ENCODE data around the gene XPNPEP1. TPM values are rescaled to one million over a fixed set of nuclear protein-coding genes. Genes with fewer than 3 reads are reported as not detected.
A peak's percentile ranks its signal among the peaks of the same experiment; 100 is the strongest.

Gene XPNPEP1
- 97.9 TPM for polyA plus RNA-seq (ENCODE audit: insufficient read length)
- long read RNA-seq, donor 1, transcript XPNPEP1-218 (21 exons, 2,539 nt), result major isoform, 13 of 18 reads
- long read RNA-seq, donor 1, partial matches to known transcripts, result 0 of 18 reads
- long read RNA-seq, donor 1, other reads (novel, unspliced or antisense), result 0 of 18 reads
- long read RNA-seq, donor 2, transcript XPNPEP1-218 (21 exons, 2,539 nt), result major isoform, 12 of 15 reads
- long read RNA-seq, donor 2, partial matches to known transcripts, result 0 of 15 reads
- long read RNA-seq, donor 2, other reads (novel, unspliced or antisense), result 0 of 15 reads
- long read RNA-seq, donor 3, transcript XPNPEP1-218 (21 exons, 2,539 nt), result major isoform, 15 of 18 reads
- long read RNA-seq, donor 3, partial matches to known transcripts, result 0 of 18 reads
- long read RNA-seq, donor 3, other reads (novel, unspliced or antisense), result 0 of 18 reads
- long read RNA-seq, donor 4, result 0 reads
- long read RNA-seq, donor 5, transcript XPNPEP1-218 (21 exons, 2,539 nt), result major isoform, 23 of 43 reads
- long read RNA-seq, donor 5, transcript XPNPEP1-202 (7 exons, 881 nt), result minor isoform, 5 of 43 reads
- long read RNA-seq, donor 5, partial matches to known transcripts, result 14 of 43 reads
- long read RNA-seq, donor 5, other reads (novel, unspliced or antisense), result 0 of 43 reads
- long read RNA-seq, donor 6, transcript XPNPEP1-218 (21 exons, 2,539 nt), result major isoform, 5 of 9 reads
- long read RNA-seq, donor 6, partial matches to known transcripts, result 0 of 9 reads
- long read RNA-seq, donor 6, other reads (novel, unspliced or antisense), result 0 of 9 reads
- long read RNA-seq, donor 7, transcript XPNPEP1-218 (21 exons, 2,539 nt), result major isoform, 14 of 26 reads
- long read RNA-seq, donor 7, partial matches to known transcripts, result 9 of 26 reads
- long read RNA-seq, donor 7, other reads (novel, unspliced or antisense), result 0 of 26 reads
- long read RNA-seq, donor 8, partial matches to known transcripts, result 0 of 4 reads
- long read RNA-seq, donor 8, other reads (novel, unspliced or antisense), result 0 of 4 reads

DNA sequence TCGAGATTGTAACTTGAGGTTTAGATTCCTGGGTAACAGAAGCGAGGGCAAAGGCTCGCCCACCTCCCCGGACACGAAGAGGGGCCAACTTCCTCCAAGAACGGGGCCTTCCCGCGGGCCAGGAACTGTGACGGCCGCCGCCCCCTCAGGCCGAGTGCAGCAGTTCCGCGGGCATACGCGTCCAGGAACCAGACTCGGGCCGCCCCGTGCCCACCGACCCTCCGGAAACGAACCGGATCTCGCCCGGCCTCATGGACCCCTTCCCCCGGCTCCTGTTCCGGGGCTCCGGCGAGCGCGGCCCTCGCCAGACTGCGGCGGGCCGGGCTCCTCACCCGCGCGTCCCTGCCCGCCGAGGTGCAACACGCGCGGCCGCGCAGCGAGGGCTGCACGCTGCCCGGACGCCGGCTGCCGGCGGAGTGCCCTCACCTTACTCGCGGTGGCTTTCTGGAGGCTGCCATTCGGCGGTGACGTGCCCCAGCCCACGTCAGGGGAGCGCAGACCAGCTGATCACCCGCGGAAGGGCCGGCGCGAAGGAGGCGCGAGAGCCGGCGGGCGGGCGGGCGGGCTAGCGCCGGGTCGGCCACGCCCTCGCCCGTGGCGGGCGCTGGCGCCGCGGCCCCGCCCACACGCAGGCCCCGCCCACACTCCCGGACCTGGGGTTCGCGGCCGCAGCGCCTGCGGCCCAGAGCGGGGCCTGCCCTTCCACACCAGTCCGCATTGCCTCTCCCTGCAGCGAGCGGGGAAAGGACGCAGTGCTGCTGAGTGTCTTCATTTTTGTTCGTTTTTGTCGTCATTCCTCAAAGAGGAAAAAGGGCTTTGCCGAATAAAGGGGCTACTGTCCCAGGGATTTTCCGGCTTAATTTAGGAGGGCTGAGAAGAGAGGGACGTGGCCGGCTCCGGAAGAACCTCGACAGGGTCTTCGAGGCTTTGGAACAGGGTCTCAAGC lies at the start of gene XPNPEP1:
XPNPEP1 (minus strand) TSS at position 536 of the 946 bp plus-strand sequence; CDS start at position 458, 78 bp downstream.
- DNase-seq, result peak; percentile 78

GRCh38 chr10:109972372-109973001 lies 49.2 kb upstream of the XPNPEP1 start:
- no peak for DNase-seq

DNA sequence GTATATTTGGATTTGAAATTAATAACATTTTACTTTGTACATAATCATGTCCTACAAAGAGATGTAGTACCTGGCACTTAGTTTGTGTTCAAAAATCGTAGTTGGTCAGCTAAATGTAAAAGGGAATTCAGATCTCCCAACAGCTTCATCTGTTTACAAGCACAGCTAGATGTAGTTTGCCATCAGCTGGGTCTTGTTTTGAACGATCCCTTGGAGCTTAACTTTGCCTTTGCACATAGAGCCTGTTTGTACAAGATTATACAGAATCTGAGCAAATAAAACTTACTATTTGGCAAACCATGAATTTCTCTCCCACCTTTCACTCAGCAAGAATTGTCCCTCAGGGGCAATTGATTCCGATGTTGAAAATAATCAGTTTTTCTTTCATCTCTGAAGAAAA lies 48.3 kb upstream of the XPNPEP1 start:
- DNase-seq, result no peak

DNA sequence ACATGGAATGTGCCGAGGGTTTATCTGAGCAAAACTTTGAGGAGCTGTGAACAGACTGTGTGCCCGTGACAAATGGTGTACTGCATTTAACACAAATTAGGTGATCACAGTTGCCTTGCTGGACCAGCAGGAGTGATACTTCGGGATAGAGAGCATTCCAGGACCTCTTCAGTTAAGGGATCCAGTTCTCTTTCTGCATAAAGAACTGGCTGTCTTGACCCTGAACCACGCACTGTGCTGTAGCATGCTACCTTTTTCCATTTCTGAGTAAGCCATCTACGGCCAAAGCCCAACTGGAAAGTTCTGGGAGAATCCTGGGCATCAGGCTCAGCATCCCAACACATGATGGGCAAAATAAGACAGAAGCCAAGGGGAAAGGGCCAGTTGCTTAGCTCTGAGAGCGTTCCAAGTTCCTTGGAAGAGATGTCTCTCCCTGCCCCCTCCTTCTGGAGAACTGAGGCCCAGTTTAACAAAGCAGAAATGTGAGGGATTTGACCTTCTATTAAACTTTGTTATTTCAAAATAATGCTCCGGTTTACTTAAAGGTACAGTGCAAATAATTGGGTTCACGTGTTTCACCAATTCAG lies 46.5 kb upstream of the XPNPEP1 start:
- no peak for DNase-seq

- DNase-seq, result no peak
These were observed 45.8 kb upstream of the XPNPEP1 start for GRCh38 chr10:109968953-109969759.

DNA sequence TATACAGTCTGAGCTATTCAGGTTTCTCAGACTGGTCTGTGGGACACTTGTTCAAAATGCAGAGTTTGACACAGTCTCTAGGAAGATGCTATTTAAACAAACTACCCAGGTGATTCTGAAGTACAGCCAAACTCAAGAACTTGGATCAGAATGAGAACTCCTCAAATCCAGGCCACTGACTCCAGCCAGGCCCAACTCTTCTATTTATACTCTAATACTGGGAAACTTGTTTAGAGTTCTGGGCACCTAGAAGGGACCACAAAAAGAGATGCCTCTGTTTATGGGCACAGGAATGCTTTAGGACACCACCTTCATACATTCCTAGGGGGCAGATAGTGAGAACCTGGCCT lies 44.4 kb upstream of the XPNPEP1 start:
- DNase-seq, result no peak

GRCh38 chr10:109966961-109967738 lies 43.8 kb upstream of the XPNPEP1 start:
- DNase-seq, result peak; percentile 66

DNA sequence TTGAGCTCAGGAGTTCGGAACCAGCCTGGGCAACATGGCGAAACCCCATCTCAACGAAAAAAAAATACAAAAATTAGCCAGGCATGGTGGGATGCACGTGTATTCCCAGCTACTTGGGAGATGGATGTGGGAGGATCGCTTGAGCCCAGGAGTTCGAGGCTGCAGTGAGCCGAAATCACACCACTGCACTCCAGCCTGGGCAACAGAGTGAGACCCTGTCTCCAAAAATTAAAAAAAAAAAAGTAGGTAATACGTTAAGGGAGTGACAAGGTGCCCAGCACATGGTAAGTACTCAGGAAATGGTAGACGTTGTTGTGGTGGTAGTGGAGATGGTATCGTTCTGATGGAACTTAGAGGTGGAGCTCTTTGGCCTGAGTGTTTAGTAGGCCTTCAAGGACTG lies 41.0 kb upstream of the XPNPEP1 start:
- no peak for DNase-seq

DNA sequence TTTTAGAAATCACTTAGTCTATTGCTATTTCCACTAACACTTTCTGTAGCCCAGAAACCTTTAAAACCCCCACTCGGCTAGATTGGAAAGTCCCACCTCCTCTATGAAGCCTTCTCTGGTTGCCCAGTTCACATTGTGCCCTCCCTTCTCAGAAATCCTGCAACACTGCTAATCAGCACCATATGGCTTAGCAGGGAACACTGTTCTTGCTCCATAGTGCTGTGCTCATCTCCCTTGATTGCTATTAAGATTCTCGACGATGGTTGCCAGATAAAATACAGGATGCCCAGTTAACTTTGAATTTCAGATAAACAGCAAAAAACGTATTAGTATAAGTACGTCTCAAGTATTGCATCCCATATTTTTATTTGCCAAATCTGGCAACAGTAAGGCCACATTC lies 40.1 kb upstream of the XPNPEP1 start:
- no peak for DNase-seq

DNA sequence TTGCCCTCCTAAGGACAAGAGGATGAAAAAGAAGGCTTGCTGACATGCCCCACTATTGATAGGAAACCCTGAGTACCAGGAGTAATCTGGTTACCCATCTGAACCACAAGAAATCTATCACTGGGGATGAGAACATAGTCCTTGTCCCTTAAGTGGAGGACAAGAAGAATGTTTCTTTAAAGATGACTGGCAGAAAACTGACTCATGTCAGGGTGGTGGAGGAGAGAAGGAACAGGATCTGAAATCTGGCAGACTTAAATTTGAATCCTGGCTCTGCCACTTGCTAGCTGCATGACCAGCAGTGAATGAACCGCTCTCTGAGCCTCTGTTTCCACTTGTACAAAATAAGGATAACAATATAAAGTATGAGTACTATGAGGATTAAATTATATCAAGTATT lies 38.9 kb upstream of the XPNPEP1 start:
- DNase-seq, result no peak

DNA sequence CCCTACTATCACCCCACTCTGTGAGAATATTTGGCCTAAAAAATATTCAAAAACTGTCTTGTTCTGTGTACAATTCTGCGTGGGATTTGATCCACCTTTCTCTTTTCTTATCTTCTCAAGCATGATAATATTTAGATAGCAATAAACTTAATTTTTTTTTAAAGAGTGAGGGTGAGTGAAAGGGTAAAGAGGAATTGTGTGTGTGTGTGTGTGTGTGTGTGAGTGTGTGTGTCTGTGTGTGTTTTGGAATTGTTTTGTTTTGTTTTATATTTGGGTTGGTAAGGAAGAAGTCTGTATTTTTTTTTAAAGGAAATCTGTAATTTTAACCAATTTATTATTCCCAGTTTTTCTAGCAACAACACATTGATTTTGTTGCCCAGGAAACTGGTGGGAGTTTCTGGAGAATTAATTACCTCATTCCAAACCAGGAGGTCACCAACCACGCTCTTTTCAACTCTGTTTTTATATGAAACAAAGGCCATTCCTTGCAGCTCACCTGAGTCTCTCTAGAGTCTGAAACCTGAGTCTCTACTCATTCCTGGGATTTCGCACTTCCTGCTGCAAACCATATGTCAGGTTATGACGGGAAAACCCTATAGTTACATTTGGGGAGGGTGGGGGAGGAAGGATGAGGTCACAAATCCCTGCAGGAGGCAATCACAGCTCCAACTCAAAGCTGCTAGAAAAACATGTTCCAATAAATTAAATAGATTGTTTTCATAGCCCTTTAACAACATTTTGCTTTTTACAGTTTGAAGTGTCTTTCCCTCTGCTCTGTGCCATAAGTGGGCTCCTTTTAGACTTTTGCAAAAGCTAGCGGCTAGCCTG lies 38.1 kb upstream of the XPNPEP1 start:
- DNase-seq, result no peak

DNA sequence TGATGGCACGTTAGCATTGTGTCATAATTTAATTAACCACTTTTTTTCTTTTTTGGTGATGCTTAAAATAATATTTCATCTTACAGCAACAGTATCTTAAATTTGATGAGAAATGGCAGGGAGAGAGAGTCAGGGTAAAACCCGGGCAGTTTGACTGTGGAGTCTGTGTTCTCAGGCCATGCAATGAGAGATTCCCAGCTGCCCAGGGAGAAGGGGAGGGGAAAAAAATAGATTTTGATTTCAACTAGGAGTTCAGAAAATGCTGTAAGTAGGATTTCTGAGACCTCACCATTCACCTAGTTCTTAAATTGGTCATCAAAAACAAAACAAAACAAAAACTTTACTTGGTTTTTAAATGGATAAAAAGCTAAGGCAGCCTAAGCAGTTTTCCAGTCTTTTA lies 37.4 kb upstream of the XPNPEP1 start:
- no peak for DNase-seq

GRCh38 chr10:109959259-109960145 lies 36.2 kb upstream of the XPNPEP1 start:
- no peak for DNase-seq

- DNase-seq, result no peak
These were observed 34.7 kb upstream of the XPNPEP1 start for GRCh38 chr10:109958059-109958458.

DNA sequence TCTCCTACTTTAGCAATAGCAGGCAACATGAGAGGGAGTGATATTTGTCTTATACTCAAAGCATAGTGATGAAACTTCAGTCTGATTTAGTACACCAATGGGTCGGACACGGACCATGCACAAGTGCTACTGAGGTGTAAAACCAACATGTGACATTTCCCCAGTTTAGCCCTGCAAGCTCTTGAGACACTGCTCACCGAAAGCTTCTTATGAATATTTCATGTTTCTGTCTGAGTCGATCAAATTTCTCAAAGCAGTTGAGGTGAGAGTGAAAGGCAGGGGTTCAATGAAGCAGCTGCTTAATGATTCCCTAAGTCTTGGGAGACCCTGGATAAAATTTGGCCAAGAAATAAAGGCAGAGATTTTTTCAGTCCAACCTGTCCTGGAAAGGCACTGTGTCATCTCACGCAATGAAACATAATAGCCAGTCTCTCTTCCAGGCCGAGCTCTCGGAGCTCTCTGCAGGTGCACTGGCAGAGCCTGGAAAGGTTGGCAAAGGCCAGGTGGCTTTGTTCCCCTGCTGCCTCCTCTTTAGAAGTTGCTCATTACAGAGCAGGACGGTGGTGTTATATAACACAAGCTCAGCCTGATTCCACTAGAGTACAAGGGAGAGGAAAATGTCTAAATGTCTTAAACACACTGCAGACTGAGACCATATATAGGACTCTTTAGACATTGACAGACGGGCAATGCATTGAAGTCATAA lies 33.9 kb upstream of the XPNPEP1 start:
- DNase-seq, result no peak

DNA sequence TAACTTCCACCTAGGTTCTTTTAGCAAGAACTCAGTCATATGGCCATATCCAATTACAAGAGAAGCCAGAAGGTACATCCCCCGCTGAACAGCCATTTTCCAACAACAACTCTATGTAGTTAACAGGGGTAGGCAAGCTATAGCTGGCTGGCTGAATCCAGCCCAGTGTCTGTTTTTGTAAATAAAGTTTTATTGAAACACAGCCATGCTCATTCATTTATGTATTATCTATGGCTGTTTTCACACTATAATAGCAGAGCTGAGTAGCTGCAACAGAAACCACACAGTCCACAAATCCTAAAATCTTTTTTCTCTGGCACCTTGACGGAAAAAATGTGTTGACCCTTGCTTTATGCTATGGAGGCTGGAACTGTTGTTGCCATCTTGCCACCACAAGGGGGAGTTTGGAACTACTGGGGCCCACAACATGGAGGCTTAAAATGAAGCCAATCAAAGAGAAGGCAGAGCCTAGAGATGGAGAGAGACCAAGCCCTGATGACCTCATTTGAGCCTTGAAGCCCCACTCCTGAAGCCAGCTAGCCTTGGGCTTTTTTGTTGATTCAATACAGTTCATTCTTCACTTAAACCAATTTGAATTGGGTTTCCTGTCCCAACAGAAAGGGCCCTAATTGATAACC lies 33.3 kb upstream of the XPNPEP1 start:
- DNase-seq, result no peak
